Osteoblast (primary cell): ENCODE data around the gene INSC. TPM values are rescaled to one million over a fixed set of nuclear protein-coding genes. Genes with fewer than 3 reads are reported as not detected.

Experiments used
- DNase-seq: peaks from one replicate; pipeline ENCODE4 v3.0.0; 2011; ENCODE audit warnings: low spot score, mixed read lengths; ENCODE audit not compliant: insufficient read length; ENCODE audit errors: missing footprints
- H2AFZ ChIP-seq: 2 replicates; pipeline ENCODE4 v1.6.0; 2011; ENCODE audit warnings: mild to moderate bottlenecking, low read length
- H3K27ac ChIP-seq: 2 replicates; pipeline ENCODE4 v1.5.1; 2011; ENCODE audit warnings: mild to moderate bottlenecking, low read depth, low read length, moderate library complexity
- H3K27me3 ChIP-seq: 2 replicates; pipeline ENCODE4 v1.6.0; 2012; ENCODE audit warnings: mild to moderate bottlenecking, control low read depth, inconsistent platforms, low read length, moderate library complexity; ENCODE audit not compliant: insufficient read depth
- H3K36me3 ChIP-seq: 2 replicates; pipeline ENCODE4 v1.5.1; 2011; ENCODE audit warnings: mild to moderate bottlenecking, low read length, control low read depth, moderate library complexity; ENCODE audit not compliant: insufficient read depth
- H3K4me1 ChIP-seq: 2 replicates; pipeline ENCODE4 v1.5.1; 2011; ENCODE audit warnings: mild to moderate bottlenecking, low read length, control low read depth, moderate library complexity; ENCODE audit not compliant: insufficient read depth
- H3K4me2 ChIP-seq: 2 replicates; pipeline ENCODE4 v1.6.0; 2011; ENCODE audit warnings: mild to moderate bottlenecking, low read length; ENCODE audit not compliant: insufficient read depth
- H3K4me3 ChIP-seq: fragments of 200-600 bp; sonication (generic); 3 replicates; pipeline ENCODE4 v1.5.1; 2012; ENCODE audit warnings: mild to moderate bottlenecking, low read length, inconsistent platforms; ENCODE audit not compliant: insufficient read depth
- H3K79me2 ChIP-seq: 2 replicates; pipeline ENCODE4 v1.6.0; 2012; ENCODE audit warnings: mild to moderate bottlenecking, low read length, control low read depth, inconsistent platforms; ENCODE audit not compliant: insufficient read depth
- H3K9me3 ChIP-seq: 2 replicates; pipeline ENCODE4 v1.5.1; 2011; ENCODE audit warnings: low read depth, low read length, control low read depth
- H4K20me1 ChIP-seq: 2 replicates; pipeline ENCODE4 v1.6.0; 2012; ENCODE audit warnings: mild to moderate bottlenecking, low read length, control low read depth; ENCODE audit not compliant: insufficient read depth
- total RNA-seq: library from RNA; depleted of rRNA; stranded (reverse); fragments of >200 nt; gene quantifications from 2 replicates; pipeline ENCODE4 v1.2.3, GENCODE V29; 2012
- TF ChIP-seq, protein P1 (sequence below): IDR thresholded peaks from 2 replicates; pipeline ENCODE4 v1.5.1; 2011; ENCODE audit warnings: mild to moderate bottlenecking, low read depth, low read length, moderate library complexity; ENCODE audit errors: extremely low read depth

The INSC gene
- total RNA-seq, 1 donor = 0.72 TPM

DNA sequence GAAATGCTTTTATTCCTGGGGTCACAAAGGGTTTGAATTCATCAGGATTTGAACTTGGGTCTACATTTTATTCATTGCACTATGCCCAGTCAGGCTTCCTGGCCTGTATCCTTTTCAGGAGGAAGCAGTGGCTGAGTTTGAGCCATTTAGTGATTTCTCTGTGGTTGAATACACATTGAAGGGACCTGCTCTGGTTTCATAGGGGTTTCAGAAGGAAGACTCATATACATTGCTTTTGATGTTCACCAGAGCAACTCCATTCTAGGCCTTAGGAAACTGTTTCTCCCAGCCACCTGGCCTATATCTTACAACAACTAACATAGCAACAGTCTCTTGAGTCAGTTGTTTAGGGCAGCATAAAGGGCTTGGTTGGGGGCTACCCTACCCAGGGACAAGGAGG lies 165.7 kb downstream of the INSC start:
- H3K4me3 ChIP-seq = no peak overlapping the region
- no peak overlapping the region for H2AFZ ChIP-seq
- no peak overlapping the region for H3K4me2 ChIP-seq
- H3K79me2 ChIP-seq = no peaks in the 10 kb centered on the region
- peaks cover 12% of the 10 kb centered on the region for H3K4me1 ChIP-seq
- TF ChIP-seq, protein P1, sequence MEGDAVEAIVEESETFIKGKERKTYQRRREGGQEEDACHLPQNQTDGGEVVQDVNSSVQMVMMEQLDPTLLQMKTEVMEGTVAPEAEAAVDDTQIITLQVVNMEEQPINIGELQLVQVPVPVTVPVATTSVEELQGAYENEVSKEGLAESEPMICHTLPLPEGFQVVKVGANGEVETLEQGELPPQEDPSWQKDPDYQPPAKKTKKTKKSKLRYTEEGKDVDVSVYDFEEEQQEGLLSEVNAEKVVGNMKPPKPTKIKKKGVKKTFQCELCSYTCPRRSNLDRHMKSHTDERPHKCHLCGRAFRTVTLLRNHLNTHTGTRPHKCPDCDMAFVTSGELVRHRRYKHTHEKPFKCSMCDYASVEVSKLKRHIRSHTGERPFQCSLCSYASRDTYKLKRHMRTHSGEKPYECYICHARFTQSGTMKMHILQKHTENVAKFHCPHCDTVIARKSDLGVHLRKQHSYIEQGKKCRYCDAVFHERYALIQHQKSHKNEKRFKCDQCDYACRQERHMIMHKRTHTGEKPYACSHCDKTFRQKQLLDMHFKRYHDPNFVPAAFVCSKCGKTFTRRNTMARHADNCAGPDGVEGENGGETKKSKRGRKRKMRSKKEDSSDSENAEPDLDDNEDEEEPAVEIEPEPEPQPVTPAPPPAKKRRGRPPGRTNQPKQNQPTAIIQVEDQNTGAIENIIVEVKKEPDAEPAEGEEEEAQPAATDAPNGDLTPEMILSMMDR = no peak
- H3K9me3 ChIP-seq = no peaks in the 10 kb centered on the region
- H3K27me3 ChIP-seq = no peaks in the 10 kb centered on the region
- no peak for DNase-seq
- H4K20me1 ChIP-seq = no peaks in the 10 kb centered on the region
- H3K27ac ChIP-seq = no peak overlapping the region
- no peaks in the 10 kb centered on the region for H3K36me3 ChIP-seq

DNA sequence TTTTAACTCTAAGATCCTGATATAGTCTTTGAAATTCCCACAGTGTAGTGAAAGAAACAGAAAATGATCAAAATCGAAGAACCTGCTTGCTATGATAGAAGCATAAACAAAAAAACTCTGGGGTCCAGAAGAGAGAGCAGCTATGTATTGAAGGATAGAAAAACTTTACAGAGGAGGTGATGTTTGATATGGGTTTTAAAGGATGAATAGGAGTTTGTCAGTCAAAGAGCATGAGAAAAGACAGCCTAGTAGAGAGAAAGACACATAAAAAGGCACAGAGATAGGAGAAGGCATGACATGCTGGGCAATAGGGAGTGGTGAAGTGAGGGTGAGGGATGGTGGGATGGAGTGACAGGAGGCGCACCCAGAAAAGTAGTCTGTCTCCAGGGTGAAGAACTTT lies 168.0 kb downstream of the INSC start:
- no peaks in the 10 kb centered on the region for H3K27me3 ChIP-seq
- no peak overlapping the region for H3K4me2 ChIP-seq
- no peaks in the 10 kb centered on the region for H3K9me3 ChIP-seq
- H3K79me2 ChIP-seq = no peaks in the 10 kb centered on the region
- H3K36me3 ChIP-seq = no peaks in the 10 kb centered on the region
- no peak for DNase-seq
- no peaks in the 10 kb centered on the region for H4K20me1 ChIP-seq
- TF ChIP-seq, protein P1 = no peak
- peaks cover 12% of the 10 kb centered on the region for H3K4me1 ChIP-seq
- H3K27ac ChIP-seq = no peak overlapping the region
- H2AFZ ChIP-seq = no peak overlapping the region
- H3K4me3 ChIP-seq = no peak overlapping the region

DNA sequence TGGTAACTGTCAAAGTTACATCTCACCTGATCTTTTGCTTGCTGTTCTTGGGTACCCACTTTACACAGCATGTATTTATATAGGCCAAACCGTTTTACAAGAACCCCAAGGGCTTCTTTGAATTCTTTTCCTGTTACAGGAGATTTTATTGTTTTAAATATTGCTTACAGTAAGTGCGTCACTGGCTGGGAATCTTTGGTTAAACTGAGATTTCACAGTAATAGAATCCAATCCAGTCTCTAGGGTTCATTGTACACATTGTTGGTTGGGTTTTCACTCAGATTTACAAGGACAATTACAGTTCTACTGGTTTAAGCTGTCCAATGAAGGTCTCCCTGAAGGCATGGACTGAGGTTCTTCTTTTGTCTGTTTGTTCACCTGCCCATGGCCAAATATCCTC lies 171.7 kb downstream of the INSC start:
- H3K9me3 ChIP-seq = no peaks in the 10 kb centered on the region
- no peak overlapping the region for H3K4me3 ChIP-seq
- TF ChIP-seq, protein P1 = no peak
- no peaks in the 10 kb centered on the region for H3K36me3 ChIP-seq
- H2AFZ ChIP-seq = no peak overlapping the region
- H4K20me1 ChIP-seq = no peaks in the 10 kb centered on the region
- no peaks in the 10 kb centered on the region for H3K79me2 ChIP-seq
- peaks cover 5% of the 10 kb centered on the region for H3K4me1 ChIP-seq
- no peak overlapping the region for H3K4me2 ChIP-seq
- no peak for DNase-seq
- peak overlapping the region; percentile 54 for H3K27ac ChIP-seq
- H3K27me3 ChIP-seq = no peaks in the 10 kb centered on the region

DNA sequence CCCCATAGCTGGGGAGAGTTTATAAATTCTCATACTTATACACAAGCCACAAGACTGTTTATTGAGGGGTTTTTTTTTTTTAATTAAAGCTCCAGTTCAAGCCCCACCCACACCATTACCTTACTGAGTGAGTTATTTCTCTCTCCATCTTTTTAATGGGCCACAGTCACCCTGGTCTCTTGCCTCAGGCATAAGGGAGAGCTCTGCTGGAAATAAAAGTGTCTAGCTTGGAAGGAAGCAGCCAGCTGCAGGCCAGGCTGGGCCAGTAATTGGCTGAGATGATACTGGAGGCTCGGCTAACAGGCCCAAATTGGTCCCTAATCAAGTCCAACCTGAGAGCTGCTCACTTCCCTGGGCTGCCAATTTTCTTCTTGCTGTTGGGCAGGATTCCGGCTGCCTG lies 174.1 kb downstream of the INSC start:
- Histone ChIP-seq H3K4me1 (peaks cover 5% of the 10 kb centered on the region), H3K27ac (no peak overlapping the region), H3K79me2 (no peaks in the 10 kb centered on the region), H3K4me2 (no peak overlapping the region), H4K20me1 (no peaks in the 10 kb centered on the region), H3K36me3 (no peaks in the 10 kb centered on the region), H2AFZ (no peak overlapping the region), H3K9me3 (no peaks in the 10 kb centered on the region), H3K27me3 (no peaks in the 10 kb centered on the region), H3K4me3 (no peak overlapping the region)
- TF ChIP-seq, protein P1 = no peak
- DNase-seq = no peak
